T-helper 1 cell treated with Interleukin-12 subunit alpha and Interleukin-12 subunit beta and Interleukin-4 antibody, amounts not matched to agents 30 μg/mL and 1 μg/mL, for 36 hours (primary cell): ENCODE results near the gene CRMP1.

ENCODE experiments used
- H3K27ac Mint-ChIP-seq: one replicate; pipeline ENCODE4 v1.8.0; 2021; ENCODE audit warnings: mild to moderate bottlenecking, mixed read lengths
- H3K27me3 Mint-ChIP-seq: one replicate; pipeline ENCODE4 v1.8.0; 2021; ENCODE audit warnings: low read depth, mixed read lengths
- H3K36me3 Mint-ChIP-seq: one replicate; pipeline ENCODE4 v1.8.0; 2021; ENCODE audit warnings: low read depth, mixed read lengths
- H3K4me1 Mint-ChIP-seq: one replicate; pipeline ENCODE4 v1.8.0; 2021; ENCODE audit warnings: low read depth, mixed read lengths
- H3K4me3 Mint-ChIP-seq: one replicate; pipeline ENCODE4 v1.8.0; 2021; ENCODE audit warnings: mild to moderate bottlenecking, moderate library complexity, mixed read lengths
- H3K9me3 Mint-ChIP-seq: one replicate; pipeline ENCODE4 v1.8.0; 2021; ENCODE audit warnings: mixed read lengths

Gene CRMP1

GRCh38 chr4:5783486-5783885, 109.4 kb downstream of the CRMP1 start:
- no peak overlapping the region for H3K27ac Mint-ChIP-seq
- H3K4me3 Mint-ChIP-seq: no peak overlapping the region
- no peaks in the 10 kb centered on the region for H3K4me1 Mint-ChIP-seq
- no peaks in the 10 kb centered on the region for H3K27me3 Mint-ChIP-seq
- H3K9me3 Mint-ChIP-seq: no peaks in the 10 kb centered on the region
- no peaks in the 10 kb centered on the region for H3K36me3 Mint-ChIP-seq

GRCh38 chr4:5782829-5783476, 109.9 kb downstream of the CRMP1 start:
- no peak overlapping the region for H3K27ac Mint-ChIP-seq
- H3K27me3 Mint-ChIP-seq: no peaks in the 10 kb centered on the region
- no peaks in the 10 kb centered on the region for H3K9me3 Mint-ChIP-seq

GRCh38 chr4:5781691-5782090, 111.2 kb downstream of the CRMP1 start:
- Mint-ChIP-seq H3K9me3 (peaks cover under 1% of the 10 kb centered on the region), H3K36me3 (no peaks in the 10 kb centered on the region), H3K27me3 (no peaks in the 10 kb centered on the region), H3K27ac (no peak overlapping the region), H3K4me1 (no peaks in the 10 kb centered on the region), H3K4me3 (no peak overlapping the region)

More at GRCh38 chr4:5782829-5783476, 109.9 kb downstream of the CRMP1 start:
- Mint-ChIP-seq H3K4me3 (no peak overlapping the region), H3K4me1 (no peaks in the 10 kb centered on the region), H3K36me3 (no peaks in the 10 kb centered on the region)

- Mint-ChIP-seq H3K27ac (no peak overlapping the region), H3K4me1 (no peaks in the 10 kb centered on the region), H3K4me3 (no peak overlapping the region), H3K27me3 (no peaks in the 10 kb centered on the region), H3K36me3 (no peaks in the 10 kb centered on the region), H3K9me3 (peaks cover 4% of the 10 kb centered on the region)
Observed at GRCh38 chr4:5780831-5781480, 111.9 kb downstream of the CRMP1 start.

GRCh38 chr4:5776510-5776909, 116.4 kb downstream of the CRMP1 start:
- H3K36me3 Mint-ChIP-seq: no peaks in the 10 kb centered on the region
- H3K4me3 Mint-ChIP-seq: no peak overlapping the region
- H3K9me3 Mint-ChIP-seq: peaks cover 16% of the 10 kb centered on the region
- no peak overlapping the region for H3K27ac Mint-ChIP-seq
- H3K4me1 Mint-ChIP-seq: no peaks in the 10 kb centered on the region
- no peaks in the 10 kb centered on the region for H3K27me3 Mint-ChIP-seq

- no peaks in the 10 kb centered on the region for H3K27me3 Mint-ChIP-seq
- H3K27ac Mint-ChIP-seq: no peak overlapping the region
- H3K36me3 Mint-ChIP-seq: no peaks in the 10 kb centered on the region
- no peaks in the 10 kb centered on the region for H3K4me1 Mint-ChIP-seq
- H3K4me3 Mint-ChIP-seq: no peak overlapping the region
- peaks cover 16% of the 10 kb centered on the region for H3K9me3 Mint-ChIP-seq
Observed at GRCh38 chr4:5774416-5775036, 118.4 kb downstream of the CRMP1 start.

- Mint-ChIP-seq H3K4me3 (no peak overlapping the region), H3K9me3 (peaks cover 18% of the 10 kb centered on the region), H3K27ac (no peak overlapping the region), H3K36me3 (no peaks in the 10 kb centered on the region), H3K4me1 (no peaks in the 10 kb centered on the region), H3K27me3 (no peaks in the 10 kb centered on the region)
Observed at GRCh38 chr4:5773271-5773555, 119.7 kb downstream of the CRMP1 start.

GRCh38 chr4:5772528-5773270, 120.2 kb downstream of the CRMP1 start:
- H3K4me3 Mint-ChIP-seq: no peak overlapping the region
- H3K4me1 Mint-ChIP-seq: no peaks in the 10 kb centered on the region
- peaks cover 23% of the 10 kb centered on the region for H3K9me3 Mint-ChIP-seq
- H3K27ac Mint-ChIP-seq: no peak overlapping the region
- no peaks in the 10 kb centered on the region for H3K27me3 Mint-ChIP-seq
- H3K36me3 Mint-ChIP-seq: no peaks in the 10 kb centered on the region
